ENCODE measurements around the gene ENTPD2. TPM values are rescaled to one million over a fixed set of nuclear protein-coding genes. Genes with fewer than 3 reads are reported as not detected.
A peak's percentile ranks its signal among the peaks of the same experiment; 100 is the strongest.

The ENTPD2 gene
- total RNA-seq, 1 donor from 2014 or later: 0.41 TPM

- Histone ChIP-seq H3K36me3 (peaks cover 30% of the 10 kb centered on the region), H3K4me3 (peak within 1 kb of the TSS; percentile 64), H3K4me1 (peaks cover 14% of the 10 kb centered on the region), H3K27me3 (no peaks in the 10 kb centered on the region), H3K9me3 (no peaks in the 10 kb centered on the region), H3K27ac (peak within 1 kb of the TSS; percentile 73)
- TF ChIP-seq CTCF (IDR thresholded peaks at IDR 0.05): no peak
- peak; percentile 93 for DNase-seq
- intact Hi-C loops (cut with DNase I): no loop called here
- ATAC-seq: peak; percentile 82
These were observed 23.3 kb upstream of the ENTPD2 start, which contains the start of gene UAP1L1 for GRCh38 chr9:137077010-137077747. Gene UAP1L1, plus strand, starts transcription at chr9:137077517. Its CDS starts 16 bp downstream, at chr9:137077533.

GRCh38 chr9:137076636-137077009 lies 22.8 kb upstream of the ENTPD2 start:
- peak overlapping the region; percentile 73 for H3K27ac ChIP-seq
- no peak for DNase-seq

GRCh38 chr9:137075275-137075775 lies 21.5 kb upstream of the ENTPD2 start:
- intact Hi-C loops (cut with DNase I): no loop called here
- ATAC-seq: no peak
- H3K9me3 ChIP-seq: no peaks in the 10 kb centered on the region

More at GRCh38 chr9:137076636-137077009, 22.8 kb upstream of the ENTPD2 start:
- Histone ChIP-seq H3K27me3 (no peaks in the 10 kb centered on the region), H3K4me1 (peaks cover 14% of the 10 kb centered on the region), H3K9me3 (no peaks in the 10 kb centered on the region), H3K36me3 (peaks cover 25% of the 10 kb centered on the region), H3K4me3 (peak overlapping the region; percentile 64)
- no peak for ATAC-seq
- no peak for TF ChIP-seq CTCF (IDR thresholded peaks at IDR 0.05)
- intact Hi-C loops (cut with DNase I): no loop called here

GRCh38 chr9:137074657-137075274 lies 20.9 kb upstream of the ENTPD2 start:
- intact Hi-C loops (cut with DNase I): no loop called here
- Histone ChIP-seq H3K4me3 (no peak overlapping the region), H3K27me3 (no peaks in the 10 kb centered on the region), H3K27ac (no peak overlapping the region), H3K36me3 (peaks cover 7% of the 10 kb centered on the region), H3K9me3 (no peaks in the 10 kb centered on the region), H3K4me1 (peaks cover 20% of the 10 kb centered on the region)
- DNase-seq: no peak
- no peak for TF ChIP-seq CTCF (IDR thresholded peaks at IDR 0.05)
- no peak for ATAC-seq

More at GRCh38 chr9:137075275-137075775, 21.5 kb upstream of the ENTPD2 start:
- Histone ChIP-seq H3K4me1 (peaks cover 20% of the 10 kb centered on the region), H3K36me3 (peaks cover 13% of the 10 kb centered on the region), H3K27me3 (no peaks in the 10 kb centered on the region), H3K4me3 (no peak overlapping the region), H3K27ac (no peak overlapping the region)
- TF ChIP-seq CTCF (IDR thresholded peaks at IDR 0.05): no peak
- DNase-seq: no peak

GRCh38 chr9:137073992-137074399 lies 20.1 kb upstream of the ENTPD2 start:
- no peak overlapping the region for H3K27ac ChIP-seq
- intact Hi-C loops (cut with DNase I): no loop called here
- H3K36me3 ChIP-seq: no peaks in the 10 kb centered on the region
- no peaks in the 10 kb centered on the region for H3K9me3 ChIP-seq
- DNase-seq (no peak), ATAC-seq (no peak)
- no peak for TF ChIP-seq CTCF (IDR thresholded peaks at IDR 0.05)
- peaks cover 20% of the 10 kb centered on the region for H3K4me1 ChIP-seq
- H3K27me3 ChIP-seq: peaks cover 7% of the 10 kb centered on the region
- no peak overlapping the region for H3K4me3 ChIP-seq
